CD14-positive monocyte (primary cell): ENCODE measurements around the gene SOX30. TPM values are rescaled to one million over a fixed set of nuclear protein-coding genes. Genes with fewer than 3 reads are reported as not detected.
"Not testable (repeated sequence)": the region's sequence is repeated elsewhere in the genome, so short reads cannot be mapped to it uniquely, and the experiment has no call there.

Experiments
- DNase-seq, 3 donors: peaks; one replicate each; pipeline ENCODE4 v3.0.0-alpha.2; 2011 to 2022
- H2AFZ ChIP-seq: 2 replicates; pipeline ENCODE4 v1.6.0; 2012; ENCODE audit warnings: mild to moderate bottlenecking, low read depth, low read length, inconsistent platforms; ENCODE audit not compliant: insufficient read depth, poor library complexity, severe bottlenecking
- H3K27ac ChIP-seq, 2 donors: 1 replicate in 1 of 2; 2 replicates in 1 of 2; pipeline ENCODE4 v1.5.1; 2012 to 2013; ENCODE audit warnings: low read length in 2 of 2, control low read depth in 1 of 2, inconsistent platforms in 1 of 2, low read depth in 1 of 2, mild to moderate bottlenecking in 1 of 2
- H3K27me3 ChIP-seq, 2 donors: one replicate each; pipeline versions ENCODE4 v1.6.0 to v1.6.1; 2011 to 2013; ENCODE audit warnings: low read length in 2 of 2; ENCODE audit not compliant: control insufficient read depth in 2 of 2, insufficient read depth in 2 of 2
- H3K36me3 ChIP-seq, 2 donors: replicated peaks in 1 of 2; 1 replicate in 1 of 2; 2 replicates in 1 of 2; pipeline versions ENCODE4 v1.5.1 to v1.6.1; 2012 to 2013; ENCODE audit warnings: low read length in 2 of 2, control low read depth in 1 of 2, inconsistent platforms in 1 of 2, mild to moderate bottlenecking in 1 of 2; ENCODE audit not compliant: insufficient read depth in 2 of 2, control insufficient read depth in 1 of 2
- H3K4me1 ChIP-seq, 2 donors: 1 replicate in 1 of 2; 2 replicates in 1 of 2; pipeline versions ENCODE4 v1.5.1 to v1.6.1; 2012 to 2013; ENCODE audit warnings: low read length in 2 of 2, control low read depth in 1 of 2, inconsistent platforms in 1 of 2, mild to moderate bottlenecking in 1 of 2, moderate library complexity in 1 of 2; ENCODE audit not compliant: insufficient read depth in 2 of 2, control insufficient read depth in 1 of 2
- H3K4me2 ChIP-seq: replicated peaks from 2 replicates; pipeline ENCODE3; 2012; ENCODE audit warnings: low read length, moderate library complexity, mild to moderate bottlenecking; ENCODE audit not compliant: poor library complexity, severe bottlenecking; ENCODE audit errors: extremely low read depth
- H3K4me3 ChIP-seq, 3 experiments: fragments of 200-600 bp in 1 of 3; sonication (generic) in 1 of 3; replicated peaks in 1 of 3; 1 replicate in 2 of 3; 2 replicates in 1 of 3; pipeline ENCODE4 v1.5.1; 2011 to 2013; ENCODE audit warnings: low read length in 3 of 3, mild to moderate bottlenecking in 3 of 3, control low read depth in 2 of 3, low read depth in 2 of 3, inconsistent platforms in 1 of 3, moderate library complexity in 1 of 3
- H3K79me2 ChIP-seq: 2 replicates; pipeline ENCODE4 v1.6.0; 2012; ENCODE audit warnings: mild to moderate bottlenecking, control low read depth, inconsistent platforms, low read length, moderate library complexity; ENCODE audit not compliant: insufficient read depth
- H3K9ac ChIP-seq: 2 replicates; pipeline ENCODE4 v1.6.0; 2017; ENCODE audit warnings: low read length, mild to moderate bottlenecking; ENCODE audit not compliant: insufficient read depth, poor library complexity, severe bottlenecking
- H3K9me3 ChIP-seq, 2 donors: replicated peaks in 1 of 2; 1 replicate in 1 of 2; 2 replicates in 1 of 2; pipeline versions ENCODE4 v1.5.1 to v1.6.1; 2012 to 2013; ENCODE audit warnings: low read length in 2 of 2, control low read depth in 1 of 2; ENCODE audit not compliant: control insufficient read depth in 1 of 2, insufficient read depth in 1 of 2
- H4K20me1 ChIP-seq: 2 replicates; pipeline ENCODE4 v1.6.0; 2012; ENCODE audit warnings: mild to moderate bottlenecking, low read length, control low read depth, moderate library complexity; ENCODE audit not compliant: insufficient read depth
- H3K27ac Mint-ChIP-seq, 7 donors: one replicate each; pipeline ENCODE4 v1.8.0; 2020; ENCODE audit warnings: mild to moderate bottlenecking in 7 of 7, mixed read lengths in 7 of 7, moderate library complexity in 6 of 7, inconsistent platforms in 2 of 7
- H3K27me3 Mint-ChIP-seq, 3 donors: one replicate each; pipeline ENCODE4 v1.8.0; 2021 to 2022; ENCODE audit warnings: low read depth in 3 of 3, mild to moderate bottlenecking in 3 of 3, mixed read lengths in 3 of 3, moderate library complexity in 3 of 3, inconsistent platforms in 1 of 3
- H3K36me3 Mint-ChIP-seq, 2 donors: one replicate each; pipeline ENCODE4 v1.8.0; 2020; ENCODE audit warnings: mixed read lengths in 2 of 2, inconsistent platforms in 1 of 2, mild to moderate bottlenecking in 1 of 2
- H3K4me1 Mint-ChIP-seq: one replicate; pipeline ENCODE4 v1.8.0; 2020; ENCODE audit warnings: mild to moderate bottlenecking, mixed read lengths
- H3K4me3 Mint-ChIP-seq, 2 donors: one replicate each; pipeline ENCODE4 v1.8.0; 2020; ENCODE audit warnings: mild to moderate bottlenecking in 2 of 2, mixed read lengths in 2 of 2, moderate library complexity in 1 of 2
- H3K9me3 Mint-ChIP-seq, 7 donors: one replicate each; pipeline ENCODE4 v1.8.0; 2020 to 2022; ENCODE audit warnings: mixed read lengths in 7 of 7, mild to moderate bottlenecking in 6 of 7, moderate library complexity in 6 of 7, inconsistent platforms in 2 of 7
- WGBS: methylation state at CpG from one replicate; pipeline ENCODE4 v1.1.5; 2013; ENCODE audit warnings: missing lambda C conversion rate; ENCODE audit not compliant: insufficient coverage; 5-methylcytosine and 5-hydroxymethylcytosine counted together
- intact Hi-C, 2 donors: fragments of 100-400 bp; cut with micrococcal nuclease; formaldehyde crosslinking; loops; one replicate each; pipeline versions ENCODE4 v1.15.0 to v1.15.1; 2023
- polyA minus RNA-seq: library from RNA; depleted of rRNA, polyadenylated mRNA; stranded (reverse); fragments of >200 nt; gene quantifications from 2 replicates; pipeline ENCODE4 v1.2.3, GENCODE V29; 2012
- polyA plus RNA-seq, 3 donors: library from polyadenylated mRNA; depleted of rRNA in 1 of 3; unstranded in 2 of 3; stranded (reverse) in 1 of 3; fragments of 300-500 nt in 2 of 3; fragments of >200 nt in 1 of 3; fragmentation: Illumina TruSeq in 2 of 3; gene quantifications; 1 replicate in 2 of 3; 2 replicates in 1 of 3; pipeline ENCODE4 v1.2.3, GENCODE V29; 2012 to 2021
- total RNA-seq, 12 experiments: library from RNA in 1 of 12; stranded (reverse) in 1 of 12; fragments of 120-200 nt in 1 of 12; gene quantifications; one replicate each; pipeline ENCODE4 v1.2.4 and lab custom pipeline; 2013 to 2026; ENCODE audit warnings: mixed read lengths in 6 of 12, inconsistent platforms in 1 of 12
- TF ChIP-seq, protein P1 (sequence below): fragments of 200-600 bp; IDR thresholded peaks from one replicate; pipeline ENCODE4 v1.8.0; 2022; ENCODE audit warnings: antibody characterized with exemption, mild to moderate bottlenecking

SOX30 gene
- total RNA-seq (2013) = 0.04 TPM
- under 1 TPM; 0.03 to 0.22 (median 0.12) TPM for polyA plus RNA-seq
- polyA minus RNA-seq = 0.14 TPM in 1 of 2 replicates, not detected in the other
- 0.08 to 1.7 (median 0.16) reads per million in 11 experiments for total RNA-seq (lab: John Stamatoyannopoulos, UW)

GRCh38 chr5:157652377-157652692 lies at the start of gene SOX30:
Gene SOX30 (minus strand): TSS chr5:157652438. CDS start chr5:157652078, 360 bp downstream.
- Mint-ChIP-seq H3K4me3 (peak within 1 kb of the TSS; percentile 75 to 84), H3K36me3 (peaks cover 3 to 4% of the 10 kb centered on the region in 2 donors), H3K9me3 (peaks cover 20 to 37% (median 22%) of the 10 kb centered on the region in 7 donors), H3K27me3 (peaks cover 0 to 12% (median 9%) of the 10 kb centered on the region in 3 donors), H3K27ac (peak within 1 kb of the TSS in 6 of 7 donors; percentile 14 to 82 (median 58)), H3K4me1 (peaks cover 11% of the 10 kb centered on the region)
- Histone ChIP-seq H4K20me1 (no peaks in the 10 kb centered on the region), H3K9ac (peak within 1 kb of the TSS; percentile 72), H3K4me3 (peak within 1 kb of the TSS; percentile 29 to 71 (median 45)), H3K9me3 (peaks cover 21 to 22% of the 10 kb centered on the region in 2 donors), H3K4me1 (peaks cover 13 to 14% of the 10 kb centered on the region in 2 donors), H3K36me3 (no peaks in the 10 kb centered on the region), H3K27me3 (no peaks in the 10 kb centered on the region), H3K79me2 (no peaks in the 10 kb centered on the region), H3K4me2 (peak within 1 kb of the TSS; percentile 70), H2AFZ (peak within 1 kb of the TSS; percentile 94), H3K27ac (peak within 1 kb of the TSS in 1 of 2 donors; percentile 63)
- intact Hi-C loops = no loop called here
- TF ChIP-seq, protein P1, sequence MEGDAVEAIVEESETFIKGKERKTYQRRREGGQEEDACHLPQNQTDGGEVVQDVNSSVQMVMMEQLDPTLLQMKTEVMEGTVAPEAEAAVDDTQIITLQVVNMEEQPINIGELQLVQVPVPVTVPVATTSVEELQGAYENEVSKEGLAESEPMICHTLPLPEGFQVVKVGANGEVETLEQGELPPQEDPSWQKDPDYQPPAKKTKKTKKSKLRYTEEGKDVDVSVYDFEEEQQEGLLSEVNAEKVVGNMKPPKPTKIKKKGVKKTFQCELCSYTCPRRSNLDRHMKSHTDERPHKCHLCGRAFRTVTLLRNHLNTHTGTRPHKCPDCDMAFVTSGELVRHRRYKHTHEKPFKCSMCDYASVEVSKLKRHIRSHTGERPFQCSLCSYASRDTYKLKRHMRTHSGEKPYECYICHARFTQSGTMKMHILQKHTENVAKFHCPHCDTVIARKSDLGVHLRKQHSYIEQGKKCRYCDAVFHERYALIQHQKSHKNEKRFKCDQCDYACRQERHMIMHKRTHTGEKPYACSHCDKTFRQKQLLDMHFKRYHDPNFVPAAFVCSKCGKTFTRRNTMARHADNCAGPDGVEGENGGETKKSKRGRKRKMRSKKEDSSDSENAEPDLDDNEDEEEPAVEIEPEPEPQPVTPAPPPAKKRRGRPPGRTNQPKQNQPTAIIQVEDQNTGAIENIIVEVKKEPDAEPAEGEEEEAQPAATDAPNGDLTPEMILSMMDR = no peak
- WGBS = 87% methylated on average over 10 of the region's 15 CpGs
- no peak for DNase-seq

DNA sequence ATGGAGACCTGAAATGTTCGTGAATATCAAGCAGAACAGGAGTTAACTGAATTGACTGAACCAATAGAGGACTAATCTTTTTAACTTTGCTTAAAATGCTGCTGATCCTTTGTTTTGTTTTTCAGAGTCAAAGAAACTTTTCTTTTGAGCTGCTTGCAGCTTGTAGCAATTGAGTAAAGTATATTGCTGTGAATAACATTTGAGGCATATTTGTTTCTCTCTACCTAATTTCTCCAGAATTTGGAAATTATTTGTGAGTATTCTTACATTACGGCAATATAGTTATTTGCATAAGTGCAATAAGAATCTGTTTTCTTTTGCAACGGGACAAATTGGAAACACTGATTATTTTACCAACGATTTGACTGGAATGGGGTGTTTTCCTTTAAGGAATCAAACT lies 46.4 kb upstream of the SOX30 start:
- H3K4me3 Mint-ChIP-seq, DNase-seq, H3K4me1 Mint-ChIP-seq, H3K4me3 ChIP-seq, H3K27me3 ChIP-seq, H3K4me1 ChIP-seq, H3K9ac ChIP-seq, intact Hi-C loops, H3K36me3 ChIP-seq, H3K27ac Mint-ChIP-seq, H3K4me2 ChIP-seq, H3K27me3 Mint-ChIP-seq, H2AFZ ChIP-seq, H3K79me2 ChIP-seq, H3K27ac ChIP-seq, H4K20me1 ChIP-seq, H3K36me3 Mint-ChIP-seq: not testable (repeated sequence)
- peaks cover 17 to 25% of the 10 kb centered on the region in 2 donors for H3K9me3 ChIP-seq
- whole genome bisulfite sequencing = no CpG with 5 or more reads among the region's 4 CpGs
- peaks cover 15 to 37% (median 28%) of the 10 kb centered on the region in 7 donors for H3K9me3 Mint-ChIP-seq

GRCh38 chr5:157696154-157696553 lies 43.9 kb upstream of the SOX30 start:
- intact Hi-C loops = not testable (repeated sequence)
- peaks cover 20 to 42% (median 25%) of the 10 kb centered on the region in 7 donors for H3K9me3 Mint-ChIP-seq
- H3K9me3 ChIP-seq = peaks cover 17 to 28% of the 10 kb centered on the region in 2 donors

DNA sequence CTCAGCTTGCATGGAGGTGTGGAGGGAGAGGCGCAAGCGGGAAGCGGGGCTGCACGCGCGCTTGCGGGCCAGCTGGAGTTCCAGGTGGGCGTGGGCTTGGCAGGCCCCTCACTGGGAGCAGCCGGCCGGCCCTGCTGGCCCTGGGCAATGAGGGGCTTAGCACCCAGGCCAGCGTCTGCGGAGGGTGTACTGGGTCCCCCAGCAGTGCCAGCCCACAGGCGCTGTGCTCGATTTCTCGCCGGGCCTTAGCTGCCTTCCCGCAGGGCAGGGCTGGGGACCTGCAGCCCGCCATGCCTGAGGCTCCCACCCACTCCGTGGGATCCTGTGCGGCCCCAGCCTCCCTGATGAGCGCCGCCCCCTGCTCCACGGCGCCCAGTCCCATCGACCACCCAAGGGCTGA lies 41.6 kb upstream of the SOX30 start:
- not testable (repeated sequence) for H3K4me1 Mint-ChIP-seq, H3K27ac Mint-ChIP-seq
- peaks cover 19 to 37% (median 28%) of the 10 kb centered on the region in 7 donors for H3K9me3 Mint-ChIP-seq

More at GRCh38 chr5:157696154-157696553, 43.9 kb upstream of the SOX30 start:
- H3K79me2 ChIP-seq, H3K4me1 Mint-ChIP-seq, H3K4me2 ChIP-seq, H3K4me3 ChIP-seq, H3K36me3 Mint-ChIP-seq, H3K4me1 ChIP-seq, H3K27ac Mint-ChIP-seq, H3K36me3 ChIP-seq, DNase-seq, H3K9ac ChIP-seq, H3K27me3 Mint-ChIP-seq, H3K4me3 Mint-ChIP-seq, H3K27me3 ChIP-seq, H4K20me1 ChIP-seq, H3K27ac ChIP-seq, H2AFZ ChIP-seq: not testable (repeated sequence)
- 100% methylated on average over 1 of the region's 3 CpGs for WGBS

More for the DNA sequence above, 41.6 kb upstream of the SOX30 start:
- H3K36me3 ChIP-seq, H3K27me3 ChIP-seq, intact Hi-C loops, H3K36me3 Mint-ChIP-seq, H3K4me3 Mint-ChIP-seq, H3K4me2 ChIP-seq, H3K9ac ChIP-seq, H2AFZ ChIP-seq, DNase-seq, H3K4me1 ChIP-seq, H3K27ac ChIP-seq, H3K4me3 ChIP-seq, H4K20me1 ChIP-seq, H3K79me2 ChIP-seq: not testable (repeated sequence)
- 98% methylated on average over 24 of the region's 25 CpGs for WGBS
- peaks cover 0 to 22% (median 5%) of the 10 kb centered on the region in 3 donors for H3K27me3 Mint-ChIP-seq
- peaks cover 14 to 23% of the 10 kb centered on the region in 2 donors for H3K9me3 ChIP-seq
